GM23338 (cell line): Measurements from ENCODE around the gene KCNJ2. TPM values are rescaled to one million over a fixed set of nuclear protein-coding genes. Genes with fewer than 3 reads are reported as not detected.

Source experiments
- ATAC-seq: fragments of 200-7000 bp; cut with Tn5 transposase; 3 replicates; pipeline ENCODE4 v1.9.1; 2020
- DNase-seq: peaks from one replicate; pipeline ENCODE4 v3.0.0-alpha.2; 2015; ENCODE audit warnings: low spot score
- H2AFZ ChIP-seq: fragments of 200-600 bp; sonication (generic); 2 replicates; pipeline ENCODE4 v1.8.0; 2016; ENCODE audit warnings: antibody characterized with exemption, mild to moderate bottlenecking, moderate library complexity
- H3F3A ChIP-seq: fragments of 200-600 bp; sonication (generic); replicated peaks from 2 replicates; pipeline ENCODE4 v1.8.0; 2017; ENCODE audit warnings: antibody characterized with exemption, mixed run types, low read depth
- H3K27ac ChIP-seq: fragments of 200-600 bp; sonication (generic); 2 replicates; pipeline ENCODE4 v1.6.1; 2016; ENCODE audit warnings: low read depth
- H3K27me3 ChIP-seq: fragments of 200-600 bp; sonication (generic); 2 replicates; pipeline ENCODE4 v1.8.0; 2016; ENCODE audit warnings: mild to moderate bottlenecking, mixed run types, moderate library complexity; ENCODE audit not compliant: insufficient read depth
- H3K36me3 ChIP-seq: fragments of 200-600 bp; sonication (generic); 2 replicates; pipeline ENCODE4 v1.8.0; 2016; ENCODE audit warnings: mild to moderate bottlenecking; ENCODE audit not compliant: insufficient read depth
- H3K4me1 ChIP-seq: fragments of 200-600 bp; sonication (generic); 2 replicates; pipeline ENCODE4 v1.8.0; 2016; ENCODE audit warnings: mild to moderate bottlenecking, moderate library complexity; ENCODE audit not compliant: insufficient read depth
- H3K4me2 ChIP-seq: fragments of 200-600 bp; sonication (generic); 2 replicates; pipeline ENCODE4 v1.7.1; 2017; ENCODE audit warnings: mixed run types
- H3K4me3 ChIP-seq: fragments of 200-600 bp; sonication (generic); 2 replicates; pipeline ENCODE4 v1.6.1; 2016; ENCODE audit warnings: mixed run types
- H3K79me2 ChIP-seq: fragments of 200-600 bp; sonication (generic); replicated peaks from 2 replicates; pipeline ENCODE4 v1.8.0; 2017; ENCODE audit warnings: mild to moderate bottlenecking; ENCODE audit not compliant: insufficient read depth
- H3K9me2 ChIP-seq: fragments of 200-600 bp; sonication (generic); 2 replicates; pipeline ENCODE4 v1.8.0; 2017; ENCODE audit not compliant: insufficient read depth
- H4K20me1 ChIP-seq: fragments of 200-600 bp; sonication (generic); replicated peaks from 2 replicates; pipeline ENCODE4 v1.8.0; 2017; ENCODE audit warnings: mild to moderate bottlenecking; ENCODE audit not compliant: insufficient read depth
- H3K27ac Mint-ChIP-seq: 2 replicates; pipeline ENCODE4 v1.8.0; 2020; ENCODE audit warnings: inconsistent platforms, mild to moderate bottlenecking, moderate library complexity, mixed read lengths
- H3K27me3 Mint-ChIP-seq: 3 replicates; pipeline ENCODE4 v1.8.0; 2022; ENCODE audit warnings: low read depth, mild to moderate bottlenecking, moderate library complexity, mixed read lengths, inconsistent platforms; ENCODE audit not compliant: insufficient read depth, poor library complexity
- H3K36me3 Mint-ChIP-seq: 3 replicates; pipeline ENCODE4 v1.8.0; 2021; ENCODE audit warnings: low read depth, mild to moderate bottlenecking, inconsistent platforms, moderate library complexity, mixed read lengths
- H3K4me1 Mint-ChIP-seq: 3 replicates; pipeline ENCODE4 v1.8.0; 2020; ENCODE audit warnings: mild to moderate bottlenecking, inconsistent platforms, mixed read lengths
- H3K4me3 Mint-ChIP-seq: 3 replicates; pipeline ENCODE4 v1.8.0; 2021; ENCODE audit warnings: moderate library complexity, mild to moderate bottlenecking, inconsistent platforms, mixed read lengths
- H3K9me3 Mint-ChIP-seq: 3 replicates; pipeline ENCODE4 v1.8.0; 2020; ENCODE audit warnings: moderate library complexity, mild to moderate bottlenecking, inconsistent platforms, mixed read lengths
- CREB1 ChIP-seq: fragments of 250-450 bp; sonication (Bioruptor Pico); IDR thresholded peaks from 2 replicates; pipeline ENCODE4 v1.5.0; 2020; ENCODE audit warnings: low read depth, mild to moderate bottlenecking, moderate library complexity
- EZH2 ChIP-seq: fragments of 200-600 bp; sonication (generic); IDR thresholded peaks from one replicate; pipeline ENCODE4 v1.8.0; 2017; ENCODE audit warnings: antibody characterized with exemption, mild to moderate bottlenecking, low read depth; ENCODE audit not compliant: unreplicated experiment
- EZH2phosphoT487 ChIP-seq: fragments of 200-600 bp; sonication (generic); IDR thresholded peaks from one replicate; pipeline ENCODE4 v1.8.1; 2018; ENCODE audit warnings: antibody characterized with exemption; ENCODE audit not compliant: unreplicated experiment
- JUNB ChIP-seq: IDR thresholded peaks from one replicate; pipeline ENCODE4 v1.6.1; 2016; ENCODE audit warnings: antibody characterized with exemption; ENCODE audit not compliant: unreplicated experiment
- NANOG ChIP-seq: IDR thresholded peaks from 2 replicates; pipeline ENCODE4 v1.6.1; 2016; ENCODE audit warnings: antibody characterized with exemption, borderline replicate concordance
- POLR2AphosphoS5 ChIP-seq: IDR thresholded peaks from 2 replicates; pipeline ENCODE4 v1.6.1; 2016; ENCODE audit warnings: antibody characterized with exemption, low read depth
- ZNF114 ChIP-seq: fragments of 250-450 bp; sonication (Bioruptor Pico); IDR thresholded peaks from 2 replicates; pipeline ENCODE4 v1.5.0; 2020; ENCODE audit warnings: mild to moderate bottlenecking, moderate library complexity
- long read RNA-seq: library from polyadenylated mRNA; unstranded; transcript quantifications from one replicate; pipeline ENCODE4 v2.0.0, GENCODE V29; 2020; ENCODE audit not compliant: unreplicated experiment
- polyA plus RNA-seq: library from polyadenylated mRNA; unstranded; fragments of >200 nt; fragmentation: Nextera tagmentation; extraction: Ambion mirVana; gene quantifications from 2 replicates; pipeline ENCODE4 v1.2.1, GENCODE V29; 2016
- total RNA-seq: library from RNA; depleted of rRNA; stranded (reverse); fragments of >200 nt; shearing (Covaris generic); gene quantifications from 2 replicates; pipeline ENCODE4 v1.2.3, GENCODE V29; 2014; rRNA removed
- TF ChIP-seq, protein P1 (sequence below): IDR thresholded peaks from one replicate; pipeline ENCODE4 v1.6.1; 2018; ENCODE audit warnings: antibody characterized with exemption; ENCODE audit not compliant: unreplicated experiment
- TF ChIP-seq, protein P2 (sequence below), 2 experiments: fragments of 200-600 bp in 1 of 2; sonication (generic) in 1 of 2; conservative IDR thresholded peaks; 2 replicates each; pipeline versions ENCODE4 v1.5.1 to v1.6.1; 2016 to 2017; ENCODE audit warnings: antibody characterized with exemption in 2 of 2, low read depth in 2 of 2, mild to moderate bottlenecking in 2 of 2, moderate library complexity in 1 of 2
- TF ChIP-seq, protein P3 (sequence below): IDR thresholded peaks from 2 replicates; pipeline ENCODE4 v1.6.1; 2016; ENCODE audit warnings: antibody characterized with exemption

The KCNJ2 gene
- total RNA-seq (1.6 and 4.4 TPM in 2 replicates), polyA plus RNA-seq (1.7 and 2.1 TPM in 2 replicates)
- long read RNA-seq, partial matches to known transcripts, result 0 of 1 reads
- long read RNA-seq, other reads (novel, unspliced or antisense), result 1 of 1 reads

DNA sequence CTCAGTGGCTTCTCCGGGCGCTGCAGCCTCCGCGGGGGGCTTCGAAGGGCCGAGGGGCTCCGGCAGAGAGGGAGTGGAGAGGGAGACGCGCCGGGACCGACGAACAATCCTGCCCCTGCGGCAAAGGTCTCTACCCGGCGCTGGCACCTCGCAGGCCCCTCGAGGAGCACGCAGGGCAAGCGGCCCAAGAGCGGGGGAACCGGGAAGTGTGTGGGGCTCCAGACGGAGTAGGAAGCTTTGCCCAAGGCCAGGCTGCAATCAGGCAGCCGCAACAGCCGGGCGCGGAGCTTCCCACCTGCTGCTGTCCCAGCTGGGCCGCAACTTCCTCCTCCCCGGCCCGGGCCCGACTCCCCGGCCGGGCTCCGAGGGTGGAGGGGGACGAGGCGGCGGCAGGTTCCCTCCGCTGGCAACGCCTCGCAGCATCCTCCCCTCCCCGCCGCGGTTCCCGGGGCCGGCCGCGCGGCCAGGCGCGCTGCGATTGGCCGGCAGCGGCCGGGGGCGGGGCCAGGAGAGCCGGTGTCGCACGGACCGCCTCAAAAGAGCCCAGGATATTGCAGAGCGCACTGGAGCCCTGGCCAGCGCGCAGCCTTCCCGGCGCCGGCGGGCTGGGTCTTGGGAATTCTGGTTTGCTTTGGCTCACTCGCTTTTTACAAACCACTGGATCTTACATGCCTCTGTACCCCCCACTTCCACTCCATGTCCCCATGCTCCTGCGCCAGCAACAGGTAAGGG lies at the start of gene KCNJ2:
Gene KCNJ2, plus strand, starts transcription at position 556 of the 732 bp plus-strand sequence. CDS start 5,508 bp downstream, outside the sequence.
- peaks cover 11% of the 10 kb centered on the region; the same call in 1 of the 2 replicates for H3K79me2 ChIP-seq
- peak; percentile 89 for ATAC-seq
- H3K4me2 ChIP-seq, result peak within 1 kb of the TSS; percentile 96
- H3F3A ChIP-seq, result no peaks in the 10 kb centered on the region
- no peaks in the 10 kb centered on the region for H3K9me2 ChIP-seq
- DNase-seq, result peak; percentile 91
- no peaks in the 10 kb centered on the region for H3K36me3 Mint-ChIP-seq
- H3K9me3 Mint-ChIP-seq, result no peaks in the 10 kb centered on the region
- H2AFZ ChIP-seq, result peak within 1 kb of the TSS; percentile 97
- H3K4me3 Mint-ChIP-seq, result peak within 1 kb of the TSS; percentile 84
- 0 out of 2 replicates have a peak, but pooled peaks cover 4% of the 10 kb centered on the region for H4K20me1 ChIP-seq
- no peak within 1 kb of the TSS for H3K27ac ChIP-seq
- peaks cover 41% of the 10 kb centered on the region for H3K27me3 ChIP-seq
- no peak within 1 kb of the TSS for H3K27ac Mint-ChIP-seq
- TF ChIP-seq, protein P1, sequence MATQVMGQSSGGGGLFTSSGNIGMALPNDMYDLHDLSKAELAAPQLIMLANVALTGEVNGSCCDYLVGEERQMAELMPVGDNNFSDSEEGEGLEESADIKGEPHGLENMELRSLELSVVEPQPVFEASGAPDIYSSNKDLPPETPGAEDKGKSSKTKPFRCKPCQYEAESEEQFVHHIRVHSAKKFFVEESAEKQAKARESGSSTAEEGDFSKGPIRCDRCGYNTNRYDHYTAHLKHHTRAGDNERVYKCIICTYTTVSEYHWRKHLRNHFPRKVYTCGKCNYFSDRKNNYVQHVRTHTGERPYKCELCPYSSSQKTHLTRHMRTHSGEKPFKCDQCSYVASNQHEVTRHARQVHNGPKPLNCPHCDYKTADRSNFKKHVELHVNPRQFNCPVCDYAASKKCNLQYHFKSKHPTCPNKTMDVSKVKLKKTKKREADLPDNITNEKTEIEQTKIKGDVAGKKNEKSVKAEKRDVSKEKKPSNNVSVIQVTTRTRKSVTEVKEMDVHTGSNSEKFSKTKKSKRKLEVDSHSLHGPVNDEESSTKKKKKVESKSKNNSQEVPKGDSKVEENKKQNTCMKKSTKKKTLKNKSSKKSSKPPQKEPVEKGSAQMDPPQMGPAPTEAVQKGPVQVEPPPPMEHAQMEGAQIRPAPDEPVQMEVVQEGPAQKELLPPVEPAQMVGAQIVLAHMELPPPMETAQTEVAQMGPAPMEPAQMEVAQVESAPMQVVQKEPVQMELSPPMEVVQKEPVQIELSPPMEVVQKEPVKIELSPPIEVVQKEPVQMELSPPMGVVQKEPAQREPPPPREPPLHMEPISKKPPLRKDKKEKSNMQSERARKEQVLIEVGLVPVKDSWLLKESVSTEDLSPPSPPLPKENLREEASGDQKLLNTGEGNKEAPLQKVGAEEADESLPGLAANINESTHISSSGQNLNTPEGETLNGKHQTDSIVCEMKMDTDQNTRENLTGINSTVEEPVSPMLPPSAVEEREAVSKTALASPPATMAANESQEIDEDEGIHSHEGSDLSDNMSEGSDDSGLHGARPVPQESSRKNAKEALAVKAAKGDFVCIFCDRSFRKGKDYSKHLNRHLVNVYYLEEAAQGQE, result no peak
- TF ChIP-seq POLR2AphosphoS5 (peak; percentile 66), CREB1 (CRISPR knock-in tag) (0 out of 2 replicates have a peak, but pooled peaks have one; percentile 2)
- peaks cover 14% of the 10 kb centered on the region for H3K27me3 Mint-ChIP-seq
- peaks cover 15% of the 10 kb centered on the region for H3K4me1 Mint-ChIP-seq
- H3K4me3 ChIP-seq, result peak within 1 kb of the TSS; percentile 72
- no peaks in the 10 kb centered on the region for H3K36me3 ChIP-seq
- H3K4me1 ChIP-seq, result peaks cover 16% of the 10 kb centered on the region

DNA sequence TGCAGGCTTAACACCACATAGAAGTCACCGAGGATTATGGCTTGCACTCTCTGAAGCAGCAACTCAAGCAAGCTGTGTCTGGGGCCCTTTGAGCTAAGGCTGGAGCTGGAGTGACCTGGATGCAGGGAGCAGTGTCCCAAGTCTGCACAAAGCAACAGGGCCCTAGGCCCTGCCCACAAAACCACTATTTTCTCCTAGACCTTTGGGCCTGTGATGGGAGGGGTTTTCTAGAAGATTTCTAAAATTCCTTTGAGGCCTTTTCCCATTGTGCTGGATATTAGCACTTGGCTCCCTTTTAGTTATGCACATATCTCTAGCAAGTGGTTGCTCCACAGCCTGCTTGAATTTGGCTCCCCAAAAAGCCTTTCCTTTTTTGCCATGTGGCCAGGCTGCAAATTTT lies 49.8 kb upstream of the KCNJ2 start:
- H3K27ac ChIP-seq, result no peak overlapping the region
- H3K9me2 ChIP-seq, result no peaks in the 10 kb centered on the region
- Mint-ChIP-seq H3K4me1 (peaks cover 6% of the 10 kb centered on the region; the same call in 1 of the 3 replicates), H3K4me3 (no peak overlapping the region), H3K27me3 (peaks cover 2% of the 10 kb centered on the region), H3K27ac (no peak overlapping the region), H3K9me3 (peaks cover 16% of the 10 kb centered on the region; the same call in 2 of the 3 replicates), H3K36me3 (peaks cover 20% of the 10 kb centered on the region)
- H4K20me1 ChIP-seq, result no peaks in the 10 kb centered on the region
- H3K36me3 ChIP-seq, result no peaks in the 10 kb centered on the region
- H3K4me3 ChIP-seq, result no peak overlapping the region
- H3K4me2 ChIP-seq, result no peak overlapping the region
- H3K27me3 ChIP-seq, result no peaks in the 10 kb centered on the region
- no peaks in the 10 kb centered on the region for H3K79me2 ChIP-seq
- H3F3A ChIP-seq, result no peaks in the 10 kb centered on the region
- H2AFZ ChIP-seq, result peak overlapping the region; percentile 1; the same call in 1 of the 2 replicates
- DNase-seq (peak; percentile 43), ATAC-seq (no peak; the same call in 2 of the 3 replicates)
- no peaks in the 10 kb centered on the region for H3K4me1 ChIP-seq
- TF ChIP-seq CREB1 (CRISPR knock-in tag) (no peak), POLR2AphosphoS5 (no peak), ZNF114 (no peak), EZH2 (no peak), NANOG (no peak), EZH2phosphoT487 (no peak), JUNB (no peak)
- TF ChIP-seq, protein P2, sequence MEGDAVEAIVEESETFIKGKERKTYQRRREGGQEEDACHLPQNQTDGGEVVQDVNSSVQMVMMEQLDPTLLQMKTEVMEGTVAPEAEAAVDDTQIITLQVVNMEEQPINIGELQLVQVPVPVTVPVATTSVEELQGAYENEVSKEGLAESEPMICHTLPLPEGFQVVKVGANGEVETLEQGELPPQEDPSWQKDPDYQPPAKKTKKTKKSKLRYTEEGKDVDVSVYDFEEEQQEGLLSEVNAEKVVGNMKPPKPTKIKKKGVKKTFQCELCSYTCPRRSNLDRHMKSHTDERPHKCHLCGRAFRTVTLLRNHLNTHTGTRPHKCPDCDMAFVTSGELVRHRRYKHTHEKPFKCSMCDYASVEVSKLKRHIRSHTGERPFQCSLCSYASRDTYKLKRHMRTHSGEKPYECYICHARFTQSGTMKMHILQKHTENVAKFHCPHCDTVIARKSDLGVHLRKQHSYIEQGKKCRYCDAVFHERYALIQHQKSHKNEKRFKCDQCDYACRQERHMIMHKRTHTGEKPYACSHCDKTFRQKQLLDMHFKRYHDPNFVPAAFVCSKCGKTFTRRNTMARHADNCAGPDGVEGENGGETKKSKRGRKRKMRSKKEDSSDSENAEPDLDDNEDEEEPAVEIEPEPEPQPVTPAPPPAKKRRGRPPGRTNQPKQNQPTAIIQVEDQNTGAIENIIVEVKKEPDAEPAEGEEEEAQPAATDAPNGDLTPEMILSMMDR (conservative IDR thresholded peaks at IDR 0.05; ENCODE audit: low read depth in 2 of 2), result no peak
- TF ChIP-seq, protein P1, result no peak
- TF ChIP-seq, protein P3, sequence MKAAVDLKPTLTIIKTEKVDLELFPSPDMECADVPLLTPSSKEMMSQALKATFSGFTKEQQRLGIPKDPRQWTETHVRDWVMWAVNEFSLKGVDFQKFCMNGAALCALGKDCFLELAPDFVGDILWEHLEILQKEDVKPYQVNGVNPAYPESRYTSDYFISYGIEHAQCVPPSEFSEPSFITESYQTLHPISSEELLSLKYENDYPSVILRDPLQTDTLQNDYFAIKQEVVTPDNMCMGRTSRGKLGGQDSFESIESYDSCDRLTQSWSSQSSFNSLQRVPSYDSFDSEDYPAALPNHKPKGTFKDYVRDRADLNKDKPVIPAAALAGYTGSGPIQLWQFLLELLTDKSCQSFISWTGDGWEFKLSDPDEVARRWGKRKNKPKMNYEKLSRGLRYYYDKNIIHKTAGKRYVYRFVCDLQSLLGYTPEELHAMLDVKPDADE, result no peak
